Measurements from ENCODE around the gene ULK4. TPM values are rescaled to one million over a fixed set of nuclear protein-coding genes. Genes with fewer than 3 reads are reported as not detected.

ULK4 gene
- total and polyA plus RNA-seq, 7 donors = 2.1 to 18.6 (median 8.9) TPM

DNA sequence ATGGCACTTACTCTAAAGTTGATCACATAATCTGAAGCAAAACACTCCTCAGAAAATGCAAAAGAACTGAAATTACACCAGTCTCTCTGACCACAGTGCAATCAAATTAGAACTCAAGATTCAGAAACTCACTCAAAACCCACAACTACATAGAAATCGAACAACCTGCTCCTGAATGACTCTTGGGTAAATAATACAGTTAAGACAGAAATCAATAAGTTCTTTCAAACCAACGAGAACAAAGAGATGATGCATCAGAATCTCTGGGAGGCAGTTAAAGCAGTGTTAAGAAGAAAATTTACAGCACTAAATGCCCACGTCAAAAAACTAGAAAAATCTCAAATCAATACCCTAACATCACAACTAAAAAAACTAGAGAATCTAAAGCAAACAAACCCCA, 535.4 kb downstream of the ULK4 start:
- WGBS, 2 donors = 69 to 79% methylated on average over 3 of the region's 3 CpGs
- H3K36me3 ChIP-seq = no peaks in the 10 kb centered on the region
- DNase-seq = no peak
- TF ChIP-seq POLR2AphosphoS5 (IDR thresholded peaks at IDR 0.05) (no peak), EP300 (IDR thresholded peaks at IDR 0.05) (no peak), POLR2A (IDR thresholded peaks at IDR 0.05) (no peak)
- TF ChIP-seq, protein P1, sequence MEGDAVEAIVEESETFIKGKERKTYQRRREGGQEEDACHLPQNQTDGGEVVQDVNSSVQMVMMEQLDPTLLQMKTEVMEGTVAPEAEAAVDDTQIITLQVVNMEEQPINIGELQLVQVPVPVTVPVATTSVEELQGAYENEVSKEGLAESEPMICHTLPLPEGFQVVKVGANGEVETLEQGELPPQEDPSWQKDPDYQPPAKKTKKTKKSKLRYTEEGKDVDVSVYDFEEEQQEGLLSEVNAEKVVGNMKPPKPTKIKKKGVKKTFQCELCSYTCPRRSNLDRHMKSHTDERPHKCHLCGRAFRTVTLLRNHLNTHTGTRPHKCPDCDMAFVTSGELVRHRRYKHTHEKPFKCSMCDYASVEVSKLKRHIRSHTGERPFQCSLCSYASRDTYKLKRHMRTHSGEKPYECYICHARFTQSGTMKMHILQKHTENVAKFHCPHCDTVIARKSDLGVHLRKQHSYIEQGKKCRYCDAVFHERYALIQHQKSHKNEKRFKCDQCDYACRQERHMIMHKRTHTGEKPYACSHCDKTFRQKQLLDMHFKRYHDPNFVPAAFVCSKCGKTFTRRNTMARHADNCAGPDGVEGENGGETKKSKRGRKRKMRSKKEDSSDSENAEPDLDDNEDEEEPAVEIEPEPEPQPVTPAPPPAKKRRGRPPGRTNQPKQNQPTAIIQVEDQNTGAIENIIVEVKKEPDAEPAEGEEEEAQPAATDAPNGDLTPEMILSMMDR (IDR thresholded peaks at IDR 0.05) = no peak
- intact Hi-C loops (cut with DNase I) = no loop called here
- no peaks in the 10 kb centered on the region for H3K4me1 ChIP-seq
- peaks cover 0 to 3% (median 1%) of the 10 kb centered on the region in 4 donors for H3K9me3 ChIP-seq
- H3K27ac ChIP-seq = no peak overlapping the region
- H3K4me3 ChIP-seq = no peak overlapping the region
- no peaks in the 10 kb centered on the region for H3K27me3 ChIP-seq

DNA sequence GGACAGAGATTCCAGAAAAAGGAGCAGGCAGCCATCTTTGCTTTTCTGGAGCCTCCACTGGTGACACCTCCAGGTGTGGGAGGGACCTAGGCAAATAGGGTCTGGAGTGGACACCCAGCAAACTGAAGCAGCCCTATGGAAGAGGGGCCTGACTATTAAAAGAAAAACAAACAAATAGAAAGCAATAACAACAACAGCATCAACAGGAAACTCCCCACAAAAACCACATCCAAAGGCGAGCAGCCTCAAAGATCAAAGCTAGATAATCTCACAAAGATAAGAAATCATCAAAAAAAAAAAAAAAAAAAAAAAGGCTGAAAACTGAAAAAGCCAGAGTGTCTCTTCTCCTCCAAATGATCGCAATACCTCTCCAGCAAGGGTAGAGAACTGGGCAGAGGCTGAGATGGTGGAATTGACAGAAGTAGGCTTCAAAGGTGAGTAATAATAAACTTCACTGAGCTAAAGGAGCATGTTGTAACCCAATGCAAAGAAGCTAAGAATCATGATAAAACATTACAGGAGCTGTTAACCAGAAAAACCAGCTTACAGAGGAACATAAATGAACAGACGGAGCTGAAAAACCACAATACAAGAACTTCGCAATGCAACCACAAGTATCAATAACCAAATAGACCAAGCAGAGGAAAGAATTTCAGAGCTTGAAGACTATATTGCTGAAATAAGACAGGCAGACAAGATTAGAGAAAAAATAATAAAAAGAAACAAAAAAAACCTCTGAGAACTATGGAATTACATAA, 537.2 kb downstream of the ULK4 start:
- intact Hi-C loops (cut with DNase I) = no loop called here
- no peak for DNase-seq
- no peaks in the 10 kb centered on the region for H3K27me3 ChIP-seq
- H3K4me1 ChIP-seq = no peaks in the 10 kb centered on the region
- 66 to 91% methylated on average over 4 of the region's 4 CpGs for WGBS, 2 donors
- H3K9me3 ChIP-seq = peaks cover 0 to 3% (median 1%) of the 10 kb centered on the region in 4 donors
- H3K4me3 ChIP-seq = no peak overlapping the region
- TF ChIP-seq, protein P1 (IDR thresholded peaks at IDR 0.05) = no peak
- TF ChIP-seq POLR2AphosphoS5 (IDR thresholded peaks at IDR 0.05) (no peak), EP300 (IDR thresholded peaks at IDR 0.05) (no peak), POLR2A (IDR thresholded peaks at IDR 0.05) (no peak)
- no peaks in the 10 kb centered on the region for H3K36me3 ChIP-seq
- no peak overlapping the region for H3K27ac ChIP-seq

GRCh38 chr3:41419809-41420208, 542.1 kb downstream of the ULK4 start:
- Histone ChIP-seq H3K36me3 (no peaks in the 10 kb centered on the region), H3K27me3 (no peaks in the 10 kb centered on the region), H3K27ac (no peak overlapping the region), H3K4me3 (no peak overlapping the region), H3K9me3 (no peaks in the 10 kb centered on the region), H3K4me1 (no peaks in the 10 kb centered on the region)
- no peak for DNase-seq
- 53 to 88% methylated on average over 5 of the region's 5 CpGs for WGBS, 2 donors
- intact Hi-C loops (cut with DNase I) = no loop called here
- TF ChIP-seq POLR2AphosphoS5 (IDR thresholded peaks at IDR 0.05) (no peak), EP300 (IDR thresholded peaks at IDR 0.05) (no peak), POLR2A (IDR thresholded peaks at IDR 0.05) (no peak)
- TF ChIP-seq, protein P1 (IDR thresholded peaks at IDR 0.05) = no peak

- Histone ChIP-seq H3K4me1 (no peaks in the 10 kb centered on the region), H3K4me3 (no peak overlapping the region), H3K27ac (no peak overlapping the region), H3K27me3 (no peaks in the 10 kb centered on the region), H3K9me3 (no peaks in the 10 kb centered on the region), H3K36me3 (no peaks in the 10 kb centered on the region)
- DNase-seq = no peak
- TF ChIP-seq, protein P1 (IDR thresholded peaks at IDR 0.05) = no peak
- no peak for TF ChIP-seq POLR2A (IDR thresholded peaks at IDR 0.05)
- no peak for TF ChIP-seq EP300 (IDR thresholded peaks at IDR 0.05)
- intact Hi-C loops (cut with DNase I) = no loop called here
- 66 to 76% methylated on average over 7 of the region's 7 CpGs for WGBS, 2 donors
Measured at GRCh38 chr3:41418961-41419691, 542.8 kb downstream of the ULK4 start.
